ENCODE measurements around the gene DUS2. TPM values are rescaled to one million over a fixed set of nuclear protein-coding genes. Genes with fewer than 3 reads are reported as not detected.
"Not testable (repeated sequence)": the region's sequence is repeated elsewhere in the genome, so short reads cannot be mapped to it uniquely, and the experiment has no call there.

Gene DUS2
- total RNA-seq, 1 donor from 2014 or later, result 11.0 TPM

- DNase-seq (ENCODE audit: low spot score in 2 of 2) (no peak), FAIRE-seq (no peak)
Observed at GRCh38 chr16:68088130-68088972, 65.3 kb downstream of the DUS2 start.

- FAIRE-seq (no peak), DNase-seq (ENCODE audit: low spot score in 2 of 2) (no peak)
Observed at GRCh38 chr16:68089067-68089466, 66.0 kb downstream of the DUS2 start.

GRCh38 chr16:68090130-68090529 lies 67.0 kb downstream of the DUS2 start:
- FAIRE-seq (no peak), DNase-seq (ENCODE audit: low spot score in 2 of 2) (no peak)

GRCh38 chr16:68090533-68090932 lies 67.4 kb downstream of the DUS2 start:
- FAIRE-seq (no peak), DNase-seq (ENCODE audit: low spot score in 2 of 2) (no peak)

GRCh38 chr16:68091380-68092261 lies 68.5 kb downstream of the DUS2 start:
- FAIRE-seq (no peak), DNase-seq (ENCODE audit: low spot score in 2 of 2) (no peak)

GRCh38 chr16:68092275-68092674 lies 69.2 kb downstream of the DUS2 start:
- DNase-seq (ENCODE audit: low spot score in 2 of 2); FAIRE-seq: not testable (repeated sequence)

- FAIRE-seq (no peak), DNase-seq (ENCODE audit: low spot score in 2 of 2) (no peak)
Observed at GRCh38 chr16:68093816-68094613, 70.9 kb downstream of the DUS2 start.

- FAIRE-seq, result no peak
- no peak for DNase-seq (ENCODE audit: low spot score in 2 of 2)
Observed at GRCh38 chr16:68094614-68094934, 71.5 kb downstream of the DUS2 start.

- FAIRE-seq, result no peak
- no peak for DNase-seq (ENCODE audit: low spot score in 2 of 2)
Observed at GRCh38 chr16:68096491-68096890, 73.4 kb downstream of the DUS2 start.

GRCh38 chr16:68097088-68097487 lies 74.0 kb downstream of the DUS2 start:
- FAIRE-seq, result no peak

GRCh38 chr16:68097895-68098294 lies 74.8 kb downstream of the DUS2 start:
- DNase-seq (ENCODE audit: low spot score in 2 of 2) (no peak), FAIRE-seq (no peak)

More at GRCh38 chr16:68097088-68097487, 74.0 kb downstream of the DUS2 start:
- no peak for DNase-seq (ENCODE audit: low spot score in 2 of 2)

GRCh38 chr16:68100488-68100887 lies 77.4 kb downstream of the DUS2 start:
- no peak for DNase-seq (ENCODE audit: low spot score in 2 of 2)
- FAIRE-seq, result no peak

- FAIRE-seq (no peak), DNase-seq (ENCODE audit: low spot score in 2 of 2) (no peak)
Observed at GRCh38 chr16:68105611-68106010, 82.5 kb downstream of the DUS2 start.

- DNase-seq (ENCODE audit: low spot score in 2 of 2); FAIRE-seq: not testable (repeated sequence)
Observed at GRCh38 chr16:68107230-68107928, 84.3 kb downstream of the DUS2 start.

- FAIRE-seq; DNase-seq (ENCODE audit: low spot score in 2 of 2): not testable (repeated sequence)
Observed at GRCh38 chr16:68109156-68109555, 86.1 kb downstream of the DUS2 start.

- FAIRE-seq, result not testable (repeated sequence)
Observed at GRCh38 chr16:68110611-68111010, 87.5 kb downstream of the DUS2 start.

GRCh38 chr16:68111379-68111778 lies 88.3 kb downstream of the DUS2 start:
- no peak for DNase-seq (ENCODE audit: low spot score in 2 of 2)
- FAIRE-seq, result no peak

More at GRCh38 chr16:68110611-68111010, 87.5 kb downstream of the DUS2 start:
- not testable (repeated sequence) for DNase-seq (ENCODE audit: low spot score in 2 of 2)

- FAIRE-seq, result no peak
- no peak for DNase-seq (ENCODE audit: low spot score in 2 of 2)
Observed at GRCh38 chr16:68113059-68113761, 90.1 kb downstream of the DUS2 start.

- no peak for DNase-seq (ENCODE audit: low spot score in 2 of 2)
- no peak for FAIRE-seq
Observed at GRCh38 chr16:68113765-68114240, 90.7 kb downstream of the DUS2 start.

Data from frontal cortex (tissue), 4 donors.